Neural cell (in vitro differentiated cells): Measurements from ENCODE around the gene MCM3AP. TPM values are rescaled to one million over a fixed set of nuclear protein-coding genes. Genes with fewer than 3 reads are reported as not detected.

Experiments
- H2AFZ ChIP-seq: fragments of 200-600, 300-800 bp; sonication (generic), shearing (Covaris generic); 2 replicates; pipeline ENCODE4 v1.6.0; 2014; ENCODE audit warnings: low read depth, mild to moderate bottlenecking, antibody characterized with exemption, low read length, moderate library complexity
- H3F3A ChIP-seq: fragments of 200-600 bp; shearing (Covaris generic); 2 replicates; pipeline ENCODE4 v1.6.1; 2016; ENCODE audit warnings: mild to moderate bottlenecking, moderate library complexity, mixed read lengths, antibody characterized with exemption, low read length; ENCODE audit not compliant: insufficient read depth, poor library complexity, severe bottlenecking
- H3K27ac ChIP-seq: fragments of 200-600, 300-800 bp; sonication (generic), shearing (Covaris generic); 2 replicates; pipeline ENCODE4 v1.5.1; 2014; ENCODE audit warnings: mild to moderate bottlenecking, low read length, moderate library complexity
- H3K27me3 ChIP-seq: fragments of 300-800, 200-600 bp; sonication (generic), shearing (Covaris generic); 2 replicates; pipeline ENCODE4 v1.6.0; 2014; ENCODE audit warnings: mild to moderate bottlenecking, low read depth, low read length, moderate library complexity; ENCODE audit not compliant: insufficient read depth
- H3K36me3 ChIP-seq: fragments of 300-800, 200-600 bp; sonication (generic), shearing (Covaris generic); 2 replicates; pipeline ENCODE4 v1.5.1; 2014; ENCODE audit warnings: mild to moderate bottlenecking, antibody characterized with exemption, low read length, moderate library complexity; ENCODE audit not compliant: insufficient read depth
- H3K4me2 ChIP-seq: fragments of 300-800, 200-600 bp; sonication (generic), shearing (Covaris generic); 2 replicates; pipeline ENCODE4 v1.6.0; 2014; ENCODE audit warnings: mild to moderate bottlenecking, low read length
- H3K4me3 ChIP-seq: fragments of 300-800, 200-600 bp; sonication (generic), shearing (Covaris generic); 2 replicates; pipeline ENCODE4 v1.5.1; 2014; ENCODE audit warnings: mild to moderate bottlenecking, low read length, moderate library complexity
- H3K79me2 ChIP-seq: fragments of 200-600 bp; shearing (Covaris generic); replicated peaks from 2 replicates; pipeline ENCODE4 v1.6.0; 2014; ENCODE audit warnings: mild to moderate bottlenecking, low read length, moderate library complexity; ENCODE audit not compliant: insufficient read depth
- H3K9ac ChIP-seq: fragments of 300-800, 200-600 bp; sonication (generic), shearing (Covaris generic); 2 replicates; pipeline ENCODE4 v1.6.1; 2016; ENCODE audit warnings: mild to moderate bottlenecking, low read length, mixed read lengths
- H3K9me2 ChIP-seq: fragments of 200-600 bp; shearing (Covaris generic); 2 replicates; pipeline ENCODE4 v1.6.1; 2016; ENCODE audit warnings: mild to moderate bottlenecking, low read length, mixed read lengths; ENCODE audit not compliant: insufficient read depth
- H3K9me3 ChIP-seq: fragments of 200-600, 300-800 bp; sonication (generic), shearing (Covaris generic); 2 replicates; pipeline ENCODE4 v1.6.1; 2016; ENCODE audit warnings: mild to moderate bottlenecking, mixed run types, low read length, moderate library complexity, mixed read lengths
- H4K20me1 ChIP-seq: fragments of 200-600 bp; shearing (Covaris generic); 2 replicates; pipeline ENCODE4 v1.6.1; 2016; ENCODE audit warnings: mild to moderate bottlenecking, mixed run types; ENCODE audit not compliant: insufficient read depth
- EP300 ChIP-seq: fragments of 450-650 bp; conservative IDR thresholded peaks from 2 replicates; pipeline ENCODE4 v1.6.1; 2014; ENCODE audit warnings: antibody characterized with exemption, mild to moderate bottlenecking, moderate library complexity; ENCODE audit not compliant: poor library complexity, severe bottlenecking
- EZH2 ChIP-seq: fragments of 200-600, 300-800 bp; shearing (Covaris generic), sonication (generic); IDR thresholded peaks from 2 replicates; pipeline ENCODE4 v1.6.1; 2014; ENCODE audit warnings: antibody characterized with exemption, low read length, borderline replicate concordance, mild to moderate bottlenecking; ENCODE audit not compliant: insufficient read depth, poor library complexity, severe bottlenecking
- MXI1 ChIP-seq: fragments of 450-650 bp; conservative IDR thresholded peaks from 2 replicates; pipeline ENCODE4 v1.6.1; 2014; ENCODE audit warnings: antibody characterized with exemption, mild to moderate bottlenecking; ENCODE audit not compliant: poor library complexity, severe bottlenecking
- POLR2AphosphoS5 ChIP-seq: IDR thresholded peaks from 2 replicates; pipeline ENCODE4 v1.6.1; 2012
- RAD21 ChIP-seq: fragments of 450-650 bp; conservative IDR thresholded peaks from 2 replicates; pipeline ENCODE4 v1.6.1; 2014; ENCODE audit warnings: antibody characterized with exemption, mild to moderate bottlenecking, moderate library complexity
- REST ChIP-seq: IDR thresholded peaks from 2 replicates; pipeline ENCODE4 v1.6.1; 2012; ENCODE audit warnings: borderline replicate concordance
- SMC3 ChIP-seq: fragments of 450-650 bp; conservative IDR thresholded peaks from 2 replicates; pipeline ENCODE4 v1.6.1; 2014; ENCODE audit warnings: antibody characterized with exemption, mild to moderate bottlenecking, moderate library complexity; ENCODE audit not compliant: poor library complexity
- TAF1 ChIP-seq: IDR thresholded peaks from 2 replicates; pipeline ENCODE4 v1.6.1; 2012; ENCODE audit warnings: low read depth
- polyA plus RNA-seq: library from polyadenylated mRNA; depleted of rRNA; stranded (reverse); fragments of >200 nt; gene quantifications from 2 replicates; pipeline ENCODE4 v1.2.3, GENCODE V29; 2014
- TF ChIP-seq, protein P1 (sequence below): fragments of 450-650 bp; IDR thresholded peaks from 2 replicates; pipeline ENCODE4 v1.5.1; 2014; ENCODE audit warnings: antibody characterized with exemption, mild to moderate bottlenecking, moderate library complexity; ENCODE audit not compliant: poor library complexity, severe bottlenecking

MCM3AP gene
- polyA plus RNA-seq, 1 donor from 2014 or later: 74.2 TPM

DNA sequence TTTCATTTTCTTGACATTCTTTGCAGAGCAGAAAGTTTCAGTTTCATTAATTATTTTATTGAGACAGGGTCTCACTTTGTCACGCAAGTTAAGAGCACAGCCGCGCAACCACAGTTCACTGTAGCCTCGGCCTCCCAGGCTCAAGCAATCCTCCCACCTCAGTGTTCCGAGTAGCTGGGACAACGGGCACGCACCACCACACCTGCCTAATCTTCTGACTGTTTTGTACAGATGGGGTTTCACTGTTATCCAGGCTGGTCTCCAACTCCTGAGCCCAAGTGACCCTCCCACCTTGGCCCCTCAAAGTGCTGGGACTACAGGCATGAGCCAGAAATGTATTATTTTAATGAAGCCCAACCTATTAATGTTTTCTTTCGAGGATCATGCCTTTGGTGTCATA, 98.2 kb downstream of the MCM3AP start:
- H3K4me2 ChIP-seq: no peak overlapping the region
- no peak overlapping the region for H3K4me3 ChIP-seq
- no peaks in the 10 kb centered on the region for H3K9me2 ChIP-seq
- no peaks in the 10 kb centered on the region for H3K36me3 ChIP-seq
- no peaks in the 10 kb centered on the region for H3K79me2 ChIP-seq
- no peak overlapping the region for H2AFZ ChIP-seq
- H4K20me1 ChIP-seq: no peaks in the 10 kb centered on the region
- no peaks in the 10 kb centered on the region for H3K27me3 ChIP-seq
- TF ChIP-seq EZH2 (no peak), MXI1 (no peak), EP300 (no peak), POLR2AphosphoS5 (no peak), SMC3 (no peak), TAF1 (no peak), REST (no peak), RAD21 (no peak)
- TF ChIP-seq, protein P1, sequence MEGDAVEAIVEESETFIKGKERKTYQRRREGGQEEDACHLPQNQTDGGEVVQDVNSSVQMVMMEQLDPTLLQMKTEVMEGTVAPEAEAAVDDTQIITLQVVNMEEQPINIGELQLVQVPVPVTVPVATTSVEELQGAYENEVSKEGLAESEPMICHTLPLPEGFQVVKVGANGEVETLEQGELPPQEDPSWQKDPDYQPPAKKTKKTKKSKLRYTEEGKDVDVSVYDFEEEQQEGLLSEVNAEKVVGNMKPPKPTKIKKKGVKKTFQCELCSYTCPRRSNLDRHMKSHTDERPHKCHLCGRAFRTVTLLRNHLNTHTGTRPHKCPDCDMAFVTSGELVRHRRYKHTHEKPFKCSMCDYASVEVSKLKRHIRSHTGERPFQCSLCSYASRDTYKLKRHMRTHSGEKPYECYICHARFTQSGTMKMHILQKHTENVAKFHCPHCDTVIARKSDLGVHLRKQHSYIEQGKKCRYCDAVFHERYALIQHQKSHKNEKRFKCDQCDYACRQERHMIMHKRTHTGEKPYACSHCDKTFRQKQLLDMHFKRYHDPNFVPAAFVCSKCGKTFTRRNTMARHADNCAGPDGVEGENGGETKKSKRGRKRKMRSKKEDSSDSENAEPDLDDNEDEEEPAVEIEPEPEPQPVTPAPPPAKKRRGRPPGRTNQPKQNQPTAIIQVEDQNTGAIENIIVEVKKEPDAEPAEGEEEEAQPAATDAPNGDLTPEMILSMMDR: no peak
- H3K9ac ChIP-seq: no peak overlapping the region
- H3F3A ChIP-seq: no peaks in the 10 kb centered on the region
- no peaks in the 10 kb centered on the region for H3K9me3 ChIP-seq
- no peak overlapping the region for H3K27ac ChIP-seq

GRCh38 chr21:46185716-46186115, 99.7 kb downstream of the MCM3AP start:
- peak overlapping the region; percentile 76 for H2AFZ ChIP-seq
- no peak for TF ChIP-seq REST
- no peak for TF ChIP-seq RAD21
- TF ChIP-seq, protein P1: no peak
- no peak for TF ChIP-seq EP300
- peak overlapping the region; percentile 91 for H3K4me2 ChIP-seq

More at GRCh38 chr21:46185716-46186115, 99.7 kb downstream of the MCM3AP start:
- H3K9me3 ChIP-seq: no peaks in the 10 kb centered on the region
- peak overlapping the region; percentile 94 for H3K9ac ChIP-seq
- no peaks in the 10 kb centered on the region for H4K20me1 ChIP-seq
- no peaks in the 10 kb centered on the region for H3F3A ChIP-seq
- H3K27ac ChIP-seq: peak overlapping the region; percentile 99
- no peaks in the 10 kb centered on the region for H3K27me3 ChIP-seq
- H3K79me2 ChIP-seq: no peaks in the 10 kb centered on the region
- peak overlapping the region; percentile 83 for H3K4me3 ChIP-seq
- no peaks in the 10 kb centered on the region for H3K9me2 ChIP-seq
- H3K36me3 ChIP-seq: no peaks in the 10 kb centered on the region
